HG03196 (cell line): ENCODE results near the gene SLC35G3.
"Not testable (repeated sequence)": the region's sequence is repeated elsewhere in the genome, so short reads cannot be mapped to it uniquely, and the experiment has no call there.

Source experiments
- ATAC-seq: cut with Tn5 transposase; IDR thresholded peaks from one replicate; pipeline ENCODE4 v1.9.1; 2021; ENCODE audit not compliant: unreplicated experiment

The SLC35G3 gene

GRCh38 chr17:35167046-35167445, 27.1 kb downstream of the SLC35G3 start:
- no peak for ATAC-seq

GRCh38 chr17:35166526-35166925, 27.7 kb downstream of the SLC35G3 start:
- ATAC-seq: no peak

- no peak for ATAC-seq
These were observed 29.5 kb downstream of the SLC35G3 start for GRCh38 chr17:35164716-35165115.

GRCh38 chr17:35163886-35164285, 30.3 kb downstream of the SLC35G3 start:
- ATAC-seq: no peak

- no peak for ATAC-seq
These were observed 31.4 kb downstream of the SLC35G3 start for GRCh38 chr17:35162755-35163154.

GRCh38 chr17:35161281-35161761, 32.9 kb downstream of the SLC35G3 start:
- ATAC-seq: no peak

- ATAC-seq: no peak
These were observed 33.6 kb downstream of the SLC35G3 start for GRCh38 chr17:35160354-35161201.

GRCh38 chr17:35159940-35160339, 34.3 kb downstream of the SLC35G3 start:
- no peak for ATAC-seq

GRCh38 chr17:35155246-35155645, 38.9 kb downstream of the SLC35G3 start:
- ATAC-seq: no peak

- ATAC-seq: no peak
These were observed 39.7 kb downstream of the SLC35G3 start for GRCh38 chr17:35154196-35155165.

GRCh38 chr17:35152421-35153140, 41.6 kb downstream of the SLC35G3 start:
- ATAC-seq: no peak

- not testable (repeated sequence) for ATAC-seq
These were observed 43.1 kb downstream of the SLC35G3 start for GRCh38 chr17:35151080-35151479.

GRCh38 chr17:35149941-35150340, 44.3 kb downstream of the SLC35G3 start:
- ATAC-seq: no peak

GRCh38 chr17:35148144-35148543, 46.0 kb downstream of the SLC35G3 start:
- no peak for ATAC-seq

GRCh38 chr17:35147375-35147905, 46.8 kb downstream of the SLC35G3 start, which contains the start of gene UNC45B:
TSS of gene UNC45B (plus strand) at chr17:35147817. CDS start at chr17:35148264, 447 bp downstream.
- ATAC-seq: no peak

- ATAC-seq: no peak
These were observed 47.9 kb downstream of the SLC35G3 start for GRCh38 chr17:35146214-35146833.

- no peak for ATAC-seq
These were observed 49.4 kb downstream of the SLC35G3 start for GRCh38 chr17:35144840-35145239.
